GM12891 (cell line): Measurements from ENCODE around the gene EIF3K.

ENCODE experiments used
- POLR2A ChIP-seq: IDR thresholded peaks from 2 replicates; pipeline ENCODE4 v1.6.1; 2011; ENCODE audit warnings: low read depth, low read length, control low read depth
- POLR2AphosphoS5 ChIP-seq: IDR thresholded peaks from 2 replicates; pipeline ENCODE4 v1.6.1; 2011; ENCODE audit warnings: low read depth, low read length, control low read depth
- POU2F2 ChIP-seq: IDR thresholded peaks from 2 replicates; pipeline ENCODE4 v1.6.1; 2011; ENCODE audit warnings: low read depth, mild to moderate bottlenecking, control low read depth, low read length, moderate library complexity
- SPI1 ChIP-seq: IDR thresholded peaks from 2 replicates; pipeline ENCODE4 v1.6.1; 2011; ENCODE audit warnings: low read depth, low read length, control low read depth
- TAF1 ChIP-seq: IDR thresholded peaks from 2 replicates; pipeline ENCODE4 v1.6.1; 2011; ENCODE audit warnings: low read depth, low read length, control low read depth

DNA sequence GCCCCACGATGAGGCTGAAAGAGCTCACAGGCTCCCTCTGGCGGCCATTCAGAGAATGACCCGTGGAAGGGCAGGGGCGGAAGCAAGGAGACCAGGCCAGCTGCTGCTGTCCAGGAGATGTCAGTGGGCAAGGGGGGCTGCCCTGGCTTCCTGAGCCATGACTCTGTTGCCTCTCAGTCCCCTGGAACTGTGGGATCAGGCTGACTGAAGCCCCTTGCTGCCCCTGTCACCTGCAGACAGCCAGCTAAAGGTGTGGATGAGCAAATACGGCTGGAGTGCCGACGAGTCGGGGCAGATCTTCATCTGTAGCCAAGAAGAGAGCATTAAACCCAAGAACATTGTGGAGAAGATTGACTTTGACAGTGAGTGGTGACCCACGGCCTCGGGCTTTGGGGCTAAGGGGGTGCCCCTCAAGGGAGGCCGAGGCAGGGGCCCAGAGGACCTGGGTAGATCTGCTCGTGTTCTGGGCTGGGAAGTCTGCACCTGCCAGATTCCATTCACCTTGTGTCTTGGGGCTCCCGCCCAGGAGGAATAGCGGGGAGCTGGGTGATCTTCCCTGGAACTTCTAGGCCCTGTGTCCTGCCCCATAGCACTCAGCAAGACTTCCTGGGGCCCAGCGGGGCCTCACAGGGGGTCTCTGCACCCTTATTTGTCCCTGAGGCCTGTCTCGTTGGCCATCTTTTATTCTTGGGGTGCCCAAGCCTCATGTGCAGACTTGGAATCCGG, 15.9 kb downstream of the EIF3K start:
- no peak for TF ChIP-seq POLR2A
- TF ChIP-seq POLR2AphosphoS5: 0 out of 2 replicates have a peak, but pooled peaks have one; percentile 28
- TF ChIP-seq TAF1: no peak
- TF ChIP-seq SPI1: 0 out of 2 replicates have a peak, but pooled peaks have one; percentile 10
- peak; percentile 27; the same call in 1 of the 2 replicates for TF ChIP-seq POU2F2
